ENCODE results near the gene TIMM22.

TIMM22 gene

GRCh38 chr17:979539-980405 is 17.2 kb upstream of the TIMM22 start, which contains the start of gene NXN:
Gene NXN (minus strand): TSS chr17:979776.
- TF ChIP-seq CTCF (conservative IDR thresholded peaks at IDR 0.05; ENCODE audit: low read length), result peak; percentile 27
- peak; percentile 65 for DNase-seq (ENCODE audit: low read depth)
- peak within 1 kb of the TSS; percentile 78 for H3K4me3 ChIP-seq (ENCODE audit: low read length)

GRCh38 chr17:980406-981291 is 16.3 kb upstream of the TIMM22 start:
- DNase-seq (ENCODE audit: low read depth), result peak; percentile 80
- peak overlapping the region; percentile 61 for H3K4me3 ChIP-seq (ENCODE audit: low read length)

GRCh38 chr17:981292-981658 is 15.7 kb upstream of the TIMM22 start:
- TF ChIP-seq CTCF (conservative IDR thresholded peaks at IDR 0.05; ENCODE audit: low read length), result no peak
- no peak for DNase-seq (ENCODE audit: low read depth)
- no peak overlapping the region for H3K4me3 ChIP-seq (ENCODE audit: low read length)

More at GRCh38 chr17:980406-981291, 16.3 kb upstream of the TIMM22 start:
- peak; percentile 79 for TF ChIP-seq CTCF (conservative IDR thresholded peaks at IDR 0.05; ENCODE audit: low read length)

GRCh38 chr17:983921-984320 is 13.0 kb upstream of the TIMM22 start:
- no peak for DNase-seq (ENCODE audit: low read depth)
- TF ChIP-seq CTCF (conservative IDR thresholded peaks at IDR 0.05; ENCODE audit: low read length), result no peak
- H3K4me3 ChIP-seq (ENCODE audit: low read length), result no peak overlapping the region

- no peak overlapping the region for H3K4me3 ChIP-seq (ENCODE audit: low read length)
- no peak for TF ChIP-seq CTCF (conservative IDR thresholded peaks at IDR 0.05; ENCODE audit: low read length)
- DNase-seq (ENCODE audit: low read depth), result no peak
Measured at GRCh38 chr17:986322-986929, 10.5 kb upstream of the TIMM22 start.

- no peak for TF ChIP-seq CTCF (conservative IDR thresholded peaks at IDR 0.05; ENCODE audit: low read length)
- DNase-seq (ENCODE audit: low read depth), result no peak
Measured at GRCh38 chr17:987931-988330, 9.0 kb upstream of the TIMM22 start.

More at GRCh38 chr17:987931-988330, 9.0 kb upstream of the TIMM22 start:
- no peak overlapping the region for H3K4me3 ChIP-seq (ENCODE audit: low read length)

Measured in AG10803 (cell line).